Body of pancreas (tissue), 4 donors: ENCODE measurements around the gene P2RX7. TPM values are rescaled to one million over a fixed set of nuclear protein-coding genes. Genes with fewer than 3 reads are reported as not detected.
"Not testable (repeated sequence)": the region's sequence is repeated elsewhere in the genome, so short reads cannot be mapped to it uniquely, and the experiment has no call there.

ENCODE experiments used
- ATAC-seq: fragments of 150-250 bp; one replicate; pipeline ENCODE4 v1.9.1; 2016
- DNase-seq, 4 donors: peaks; one replicate each; pipeline ENCODE4 v3.0.0-alpha.2; 2019
- H3K27ac ChIP-seq, 4 donors: fragments of 200-600 bp; sonication (generic); 1 replicate in 3 of 4; 2 replicates in 1 of 4; pipeline versions ENCODE4 v1.5.1 to v1.6.1; 2016 to 2019; ENCODE audit warnings: mild to moderate bottlenecking in 1 of 4, mixed read lengths in 1 of 4, moderate library complexity in 1 of 4
- H3K27me3 ChIP-seq, 2 donors: fragments of 200-600 bp; sonication (generic); one replicate each; pipeline ENCODE4 v1.6.0; 2016; ENCODE audit warnings: mild to moderate bottlenecking in 1 of 2
- H3K36me3 ChIP-seq, 2 donors: fragments of 200-600 bp; sonication (generic); replicated peaks in 1 of 2; 2 replicates each; pipeline ENCODE4 v1.5.1; 2016; ENCODE audit warnings: low read depth in 2 of 2; ENCODE audit not compliant: insufficient read depth in 1 of 2
- H3K4me1 ChIP-seq: fragments of 200-600 bp; sonication (generic); one replicate; pipeline ENCODE4 v1.6.0; 2016
- H3K4me3 ChIP-seq, 2 donors: fragments of 200-600 bp; sonication (generic); 1 replicate in 1 of 2; 2 replicates in 1 of 2; pipeline ENCODE4 v1.5.1; 2016 to 2019
- H3K9me3 ChIP-seq, 3 donors: fragments of 200-600 bp; sonication (generic); 1 replicate in 2 of 3; 2 replicates in 1 of 3; pipeline ENCODE4 v1.5.1; 2016
- POLR2A ChIP-seq, 3 donors: fragments of 450-650 bp; IDR thresholded peaks; one replicate each; pipeline ENCODE4 v1.6.1; 2016; ENCODE audit warnings: antibody characterized with exemption in 3 of 3, mild to moderate bottlenecking in 2 of 3
- WGBS, 2 donors: methylation state at CpG; one replicate each; pipeline ENCODE4 v1.1.5; 2017; 5-methylcytosine and 5-hydroxymethylcytosine counted together
- intact Hi-C: fragments of 100-400 bp; cut with DNase I; formaldehyde crosslinking; loops from one replicate; pipeline ENCODE4 v1.15.1; 2023
- total RNA-seq, 2 donors: library from RNA; depleted of rRNA; stranded (reverse); fragments of >200 nt; gene quantifications; one replicate each; pipeline ENCODE4 v1.1.0, GENCODE V29; 2016
- TF ChIP-seq, protein P1 (sequence below), 7 experiments: fragments of 450-650 bp in 4 of 7; fragments of 200-600 bp in 3 of 7; sonication (generic) in 3 of 7; IDR thresholded peaks; one replicate each; pipeline ENCODE4 v1.5.1; 2016 to 2019; ENCODE audit warnings: antibody characterized with exemption in 7 of 7

Gene P2RX7
- total RNA-seq, 2 donors from 2014 or later, result 1.0 to 1.6 TPM

DNA sequence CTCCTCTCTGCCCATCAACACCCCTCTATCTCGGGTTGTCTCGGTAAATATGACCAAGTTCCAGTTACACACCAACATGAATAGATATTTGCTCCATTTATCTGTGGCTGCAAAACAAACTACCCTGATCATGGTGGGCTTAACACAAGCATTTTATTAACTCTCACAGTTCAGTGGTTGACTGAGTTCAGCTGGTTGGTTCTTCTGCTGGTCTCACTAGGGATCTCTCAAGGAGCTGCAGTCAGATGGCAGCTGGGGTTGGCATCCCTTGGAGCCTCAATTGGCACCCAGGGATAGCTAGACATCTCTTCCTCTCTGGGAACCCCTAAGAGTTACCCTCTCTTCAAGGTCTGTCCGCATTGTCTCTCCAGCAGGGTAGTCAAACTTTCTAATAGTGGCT lies 25.4 kb downstream of the P2RX7 start:
- DNase-seq (no peak), ATAC-seq (no peak)
- no peaks in the 10 kb centered on the region for H3K9me3 ChIP-seq
- no peaks in the 10 kb centered on the region for H3K36me3 ChIP-seq
- no peaks in the 10 kb centered on the region for H3K4me1 ChIP-seq
- no peaks in the 10 kb centered on the region for H3K27me3 ChIP-seq
- intact Hi-C loops, result no loop called here
- no peak overlapping the region for H3K4me3 ChIP-seq
- no peak overlapping the region for H3K27ac ChIP-seq
- WGBS, 2 donors, result 96 to 98% methylated on average over 3 of the region's 3 CpGs
- TF ChIP-seq, protein P1, sequence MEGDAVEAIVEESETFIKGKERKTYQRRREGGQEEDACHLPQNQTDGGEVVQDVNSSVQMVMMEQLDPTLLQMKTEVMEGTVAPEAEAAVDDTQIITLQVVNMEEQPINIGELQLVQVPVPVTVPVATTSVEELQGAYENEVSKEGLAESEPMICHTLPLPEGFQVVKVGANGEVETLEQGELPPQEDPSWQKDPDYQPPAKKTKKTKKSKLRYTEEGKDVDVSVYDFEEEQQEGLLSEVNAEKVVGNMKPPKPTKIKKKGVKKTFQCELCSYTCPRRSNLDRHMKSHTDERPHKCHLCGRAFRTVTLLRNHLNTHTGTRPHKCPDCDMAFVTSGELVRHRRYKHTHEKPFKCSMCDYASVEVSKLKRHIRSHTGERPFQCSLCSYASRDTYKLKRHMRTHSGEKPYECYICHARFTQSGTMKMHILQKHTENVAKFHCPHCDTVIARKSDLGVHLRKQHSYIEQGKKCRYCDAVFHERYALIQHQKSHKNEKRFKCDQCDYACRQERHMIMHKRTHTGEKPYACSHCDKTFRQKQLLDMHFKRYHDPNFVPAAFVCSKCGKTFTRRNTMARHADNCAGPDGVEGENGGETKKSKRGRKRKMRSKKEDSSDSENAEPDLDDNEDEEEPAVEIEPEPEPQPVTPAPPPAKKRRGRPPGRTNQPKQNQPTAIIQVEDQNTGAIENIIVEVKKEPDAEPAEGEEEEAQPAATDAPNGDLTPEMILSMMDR (IDR thresholded peaks at IDR 0.05), result no peak
- TF ChIP-seq POLR2A (IDR thresholded peaks at IDR 0.05), result no peak

DNA sequence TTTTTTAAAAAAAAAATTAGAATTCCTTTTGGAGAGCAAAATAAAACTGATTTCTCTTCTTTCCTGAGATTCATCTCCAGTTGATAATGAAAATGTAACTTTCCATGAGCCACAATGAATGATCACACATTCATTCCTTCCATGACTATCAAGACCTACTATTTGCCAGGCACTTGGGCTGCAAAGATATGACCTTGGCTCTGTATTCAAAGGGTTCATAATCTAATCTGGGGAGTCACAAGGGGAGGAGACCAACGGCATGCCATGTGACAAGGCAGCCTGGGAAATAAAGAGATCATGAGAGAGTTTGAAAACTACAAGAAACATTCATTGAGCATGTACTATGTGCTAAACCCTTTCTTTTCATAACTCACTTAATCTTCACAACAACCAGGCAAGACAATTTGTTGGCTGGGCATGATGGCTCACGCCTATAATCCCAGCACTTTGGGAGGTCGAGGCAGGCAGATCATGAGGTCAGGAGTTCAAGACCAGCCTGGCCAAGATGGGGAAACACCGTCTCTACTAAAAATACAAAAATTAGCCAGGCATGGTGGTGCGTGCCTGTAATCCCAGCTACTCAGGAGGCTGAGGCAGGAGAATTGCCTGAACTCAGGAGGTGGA lies 26.2 kb downstream of the P2RX7 start:
- peak in 1 of 4 donors; percentile 13 for DNase-seq
- H3K27ac ChIP-seq, intact Hi-C loops, H3K4me3 ChIP-seq, H3K9me3 ChIP-seq, H3K27me3 ChIP-seq, H3K4me1 ChIP-seq, H3K36me3 ChIP-seq, ATAC-seq: not testable (repeated sequence)
- whole genome bisulfite sequencing, 2 donors, result 73 to 83% methylated on average over 5 of the region's 5 CpGs

DNA sequence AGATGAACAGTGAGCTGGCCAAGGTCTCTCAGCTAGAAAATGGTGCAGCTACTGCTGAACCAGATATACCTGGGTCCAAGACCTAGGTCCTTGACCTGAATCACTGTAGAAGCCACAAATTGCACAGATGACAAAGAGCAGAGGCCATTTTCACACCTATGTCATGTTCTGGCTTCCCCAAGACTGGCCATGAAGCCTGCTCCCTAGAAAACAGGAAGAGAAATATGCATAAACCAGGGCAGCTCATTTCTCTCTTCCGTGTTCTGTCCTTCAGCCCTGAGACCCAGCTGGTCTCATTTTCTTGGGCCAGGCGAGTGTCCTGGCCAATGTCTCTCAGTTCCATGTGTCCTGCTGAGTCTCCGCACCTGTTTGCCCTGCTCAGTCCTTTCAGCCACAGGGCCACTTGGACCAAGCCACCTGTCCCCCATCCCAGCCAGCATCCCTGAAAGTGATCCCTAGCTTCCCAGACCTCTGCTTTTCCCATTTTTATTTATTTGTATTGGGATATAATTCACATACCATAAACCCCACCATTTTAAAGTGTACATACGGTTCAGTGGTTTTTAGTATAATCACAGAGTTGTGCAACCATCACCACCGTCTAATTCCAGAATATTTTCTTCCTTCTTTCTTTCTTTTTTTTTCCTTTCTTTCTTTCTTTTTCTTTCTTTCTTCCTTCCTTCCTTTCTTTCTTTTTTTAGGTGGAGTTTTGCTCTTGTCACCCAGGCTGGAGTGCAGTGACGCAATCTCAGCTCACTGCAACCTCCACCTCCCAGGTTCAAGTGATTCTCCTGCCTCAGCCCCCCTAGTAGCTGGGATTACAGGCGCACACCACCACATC lies 27.0 kb downstream of the P2RX7 start:
- Histone ChIP-seq H3K27ac (no peak overlapping the region), H3K36me3 (no peaks in the 10 kb centered on the region), H3K4me3 (no peak overlapping the region), H3K4me1 (no peaks in the 10 kb centered on the region), H3K9me3 (no peaks in the 10 kb centered on the region), H3K27me3 (no peaks in the 10 kb centered on the region)
- TF ChIP-seq, protein P1 (IDR thresholded peaks at IDR 0.05), result no peak
- TF ChIP-seq POLR2A (IDR thresholded peaks at IDR 0.05), result no peak
- ATAC-seq (no peak), DNase-seq (no peak)
- intact Hi-C loops, result no loop called here
- WGBS, 2 donors, result 84 to 91% methylated on average over 7 of the region's 7 CpGs

DNA sequence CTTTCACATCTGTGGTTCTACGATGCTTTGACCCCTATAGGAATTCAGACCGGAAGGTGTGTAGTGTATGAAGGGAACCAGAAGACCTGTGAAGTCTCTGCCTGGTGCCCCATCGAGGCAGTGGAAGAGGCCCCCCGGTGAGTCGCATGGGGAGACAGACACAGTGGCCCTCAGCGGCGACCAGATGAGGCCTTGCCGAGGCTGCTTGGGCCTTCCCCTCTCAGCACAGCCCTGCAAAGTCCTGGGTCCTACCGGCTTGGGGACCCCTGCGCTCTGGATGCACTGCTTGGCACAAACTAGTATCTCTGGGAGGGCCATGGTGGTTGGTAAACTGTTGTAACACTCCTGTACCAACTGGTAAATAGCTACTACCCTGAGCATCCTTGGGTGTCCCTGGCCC lies 29.7 kb downstream of the P2RX7 start:
- intact Hi-C loops, result no loop called here
- 81 to 86% methylated on average over 5 to 8 of the region's 10 CpGs for WGBS, 2 donors
- no peak for ATAC-seq

DNA sequence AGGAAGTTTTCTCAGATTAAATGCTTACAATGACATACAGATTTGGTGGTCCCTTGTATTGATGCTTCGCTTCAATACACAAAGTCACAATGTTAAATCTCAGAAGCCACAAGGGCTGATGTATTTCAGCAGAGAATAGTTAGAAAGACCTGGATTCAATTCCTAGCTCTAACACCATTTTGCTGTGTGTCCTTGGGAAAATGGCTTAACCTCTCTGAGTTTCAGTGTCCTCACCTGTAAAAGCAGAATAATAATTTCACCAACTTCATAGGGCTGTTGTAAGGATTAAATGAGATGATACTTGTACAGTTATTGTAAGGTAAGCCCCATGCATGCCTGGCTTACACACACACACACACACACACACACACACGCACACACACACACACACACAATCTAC lies 30.3 kb downstream of the P2RX7 start:
- intact Hi-C loops, result no loop called here

More for the DNA sequence above, 29.7 kb downstream of the P2RX7 start:
- no peak for DNase-seq
- Histone ChIP-seq H3K36me3 (no peaks in the 10 kb centered on the region), H3K4me1 (peaks cover 9% of the 10 kb centered on the region), H3K9me3 (no peaks in the 10 kb centered on the region), H3K4me3 (no peak overlapping the region), H3K27ac (no peak overlapping the region), H3K27me3 (no peaks in the 10 kb centered on the region)
- no peak for TF ChIP-seq POLR2A (IDR thresholded peaks at IDR 0.05)
- TF ChIP-seq, protein P1 (IDR thresholded peaks at IDR 0.05), result no peak

DNA sequence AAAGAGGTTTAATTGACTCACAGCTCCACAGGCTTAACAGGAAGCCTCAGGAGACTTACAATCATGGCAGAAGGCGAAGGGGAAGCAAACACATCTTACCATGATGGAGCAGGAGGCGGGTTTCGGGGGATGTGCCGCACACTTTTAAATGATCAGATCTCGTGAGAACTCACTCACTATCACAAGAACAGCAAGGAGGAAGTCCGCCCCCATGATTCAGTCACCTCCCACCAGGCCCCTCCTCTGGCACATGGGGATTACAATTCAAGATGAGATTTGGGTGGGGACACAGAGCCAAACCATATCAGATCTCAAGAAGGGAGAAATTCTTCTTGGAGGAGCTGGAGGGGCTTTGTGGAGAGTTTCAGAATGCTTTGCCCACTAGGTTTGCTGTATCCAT lies 32.2 kb downstream of the P2RX7 start:
- H3K27ac ChIP-seq, result peak overlapping the region in 3 of 4 donors; percentile 65
- H3K4me3 ChIP-seq, H3K27me3 ChIP-seq, H3K9me3 ChIP-seq, H3K36me3 ChIP-seq, H3K4me1 ChIP-seq, DNase-seq, intact Hi-C loops, ATAC-seq: not testable (repeated sequence)
- 92 to 93% methylated on average over 6 of the region's 6 CpGs for WGBS, 2 donors

More for the DNA sequence above, 30.3 kb downstream of the P2RX7 start:
- DNase-seq, result no peak
- 47 to 67% methylated on average over 2 of the region's 2 CpGs for WGBS, 2 donors
- TF ChIP-seq, protein P1 (IDR thresholded peaks at IDR 0.05), result no peak
- no peak for TF ChIP-seq POLR2A (IDR thresholded peaks at IDR 0.05)
- Histone ChIP-seq H3K36me3 (no peaks in the 10 kb centered on the region), H3K4me1 (peaks cover 9% of the 10 kb centered on the region), H3K27me3 (no peaks in the 10 kb centered on the region), H3K9me3 (no peaks in the 10 kb centered on the region), H3K4me3 (no peak overlapping the region), H3K27ac (no peak overlapping the region)
- ATAC-seq, result no peak
